Measurements from ENCODE around the gene ZNF790. TPM values are rescaled to one million over a fixed set of nuclear protein-coding genes. Genes with fewer than 3 reads are reported as not detected.

ZNF790 gene
- total RNA-seq, 1 experiment from 2014 or later = 1.2 TPM

DNA sequence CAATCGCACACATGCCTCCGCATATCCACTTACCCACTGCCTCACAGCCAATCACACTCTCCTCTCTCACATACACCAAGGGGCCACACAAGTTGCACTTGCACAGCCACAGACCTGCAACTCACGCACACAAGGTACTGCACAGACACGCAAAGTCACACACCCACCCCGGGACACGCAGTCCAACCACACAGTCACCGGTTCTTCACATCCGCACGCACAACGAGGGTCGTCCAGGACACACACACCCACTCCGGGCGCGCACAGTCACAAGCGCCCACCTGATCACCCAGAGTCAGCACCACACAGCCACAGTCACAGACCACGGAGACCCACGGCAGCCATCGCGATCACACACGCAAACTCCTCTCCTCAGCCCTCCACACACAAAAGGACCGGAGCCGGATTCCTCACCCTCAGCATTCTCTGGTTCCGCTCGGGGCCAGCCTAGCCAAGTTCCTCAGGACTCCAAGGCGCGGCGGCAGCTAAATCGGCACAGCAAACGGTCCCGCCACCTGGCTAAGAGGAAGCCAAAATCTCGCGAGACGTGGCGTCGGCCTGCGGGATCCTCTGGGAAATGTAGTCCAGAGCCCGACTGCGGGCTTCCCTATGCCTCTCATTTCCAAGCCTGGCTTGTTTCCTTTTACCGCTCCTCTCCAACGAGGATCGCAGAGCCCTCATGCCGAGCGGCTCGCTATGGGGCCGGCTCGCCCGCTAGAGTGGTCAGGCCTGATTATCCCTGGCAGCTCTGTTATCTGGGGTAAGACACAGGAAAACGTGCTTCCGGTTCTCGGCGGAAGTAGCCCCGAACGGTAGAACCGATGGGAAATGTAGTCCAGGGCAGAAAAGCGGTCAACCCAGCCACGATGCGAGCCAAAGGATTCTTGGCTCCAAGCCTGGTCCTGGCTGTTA lies 65.6 kb downstream of the ZNF790 start, which contains the start of gene ZNF850:
ZNF850 (minus strand) TSS at position 497 of the 912 bp plus-strand sequence. CDS start 10,201 bp downstream, outside the sequence.
- Histone ChIP-seq H3K9me3 (ENCODE audit: low read length) (no peaks in the 10 kb centered on the region), H3K9ac (ENCODE audit: low read length) (peak within 1 kb of the TSS; percentile 74), H3K27ac (ENCODE audit: low read length) (0 out of 2 replicates have a peak within 1 kb of the TSS, but pooled peaks have one; percentile 32), H3K4me2 (ENCODE audit: low read length) (peak within 1 kb of the TSS; percentile 92), H4K20me1 (ENCODE audit: low read length) (no peaks in the 10 kb centered on the region), H3K4me3 (ENCODE audit: low read length) (peak within 1 kb of the TSS; percentile 85), H3K9me2 (replicated peaks; ENCODE audit: low read length) (no peaks in the 10 kb centered on the region), H3K36me3 (ENCODE audit: low read depth, low read length) (no peaks in the 10 kb centered on the region; the same call in 1 of the 2 replicates), H3K27me3 (ENCODE audit: low read length) (no peaks in the 10 kb centered on the region), H3K79me2 (ENCODE audit: low read length) (no peaks in the 10 kb centered on the region; the same call in 1 of the 2 replicates), H3K4me1 (ENCODE audit: insufficient read depth, low read length) (no peaks in the 10 kb centered on the region), H3F3A (ENCODE audit: low read length, unreplicated experiment) (no peaks in the 10 kb centered on the region), H2AFZ (ENCODE audit: low read length) (peak within 1 kb of the TSS; percentile 97)
- BruUV-seq (replicated peaks) = TSS peak; percentile 83
- ATAC-seq (peak; percentile 94), DNase-seq (peak; percentile 85)
- CTCF ChIA-PET = no interaction called here
- no peak for TF ChIP-seq EZH2phosphoT487 (IDR thresholded peaks at IDR 0.05; ENCODE audit: borderline replicate concordance, low read length)
- no peak for TF ChIP-seq EZH2 (IDR thresholded peaks at IDR 0.05; ENCODE audit: low read length, unreplicated experiment)
- TF ChIP-seq, protein P1, sequence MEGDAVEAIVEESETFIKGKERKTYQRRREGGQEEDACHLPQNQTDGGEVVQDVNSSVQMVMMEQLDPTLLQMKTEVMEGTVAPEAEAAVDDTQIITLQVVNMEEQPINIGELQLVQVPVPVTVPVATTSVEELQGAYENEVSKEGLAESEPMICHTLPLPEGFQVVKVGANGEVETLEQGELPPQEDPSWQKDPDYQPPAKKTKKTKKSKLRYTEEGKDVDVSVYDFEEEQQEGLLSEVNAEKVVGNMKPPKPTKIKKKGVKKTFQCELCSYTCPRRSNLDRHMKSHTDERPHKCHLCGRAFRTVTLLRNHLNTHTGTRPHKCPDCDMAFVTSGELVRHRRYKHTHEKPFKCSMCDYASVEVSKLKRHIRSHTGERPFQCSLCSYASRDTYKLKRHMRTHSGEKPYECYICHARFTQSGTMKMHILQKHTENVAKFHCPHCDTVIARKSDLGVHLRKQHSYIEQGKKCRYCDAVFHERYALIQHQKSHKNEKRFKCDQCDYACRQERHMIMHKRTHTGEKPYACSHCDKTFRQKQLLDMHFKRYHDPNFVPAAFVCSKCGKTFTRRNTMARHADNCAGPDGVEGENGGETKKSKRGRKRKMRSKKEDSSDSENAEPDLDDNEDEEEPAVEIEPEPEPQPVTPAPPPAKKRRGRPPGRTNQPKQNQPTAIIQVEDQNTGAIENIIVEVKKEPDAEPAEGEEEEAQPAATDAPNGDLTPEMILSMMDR (conservative IDR thresholded peaks at IDR 0.05; ENCODE audit: low read depth, low read length) = no peak
- intact Hi-C loops (cut with micrococcal nuclease) = no loop called here
- POLR2A ChIA-PET (ENCODE audit: unreplicated experiment) = interaction anchor here (0.5 kb wide), 1 partner anchor 16 kb away, joined by 3 read pairs; no protein-coding TSS in a partner anchor

DNA sequence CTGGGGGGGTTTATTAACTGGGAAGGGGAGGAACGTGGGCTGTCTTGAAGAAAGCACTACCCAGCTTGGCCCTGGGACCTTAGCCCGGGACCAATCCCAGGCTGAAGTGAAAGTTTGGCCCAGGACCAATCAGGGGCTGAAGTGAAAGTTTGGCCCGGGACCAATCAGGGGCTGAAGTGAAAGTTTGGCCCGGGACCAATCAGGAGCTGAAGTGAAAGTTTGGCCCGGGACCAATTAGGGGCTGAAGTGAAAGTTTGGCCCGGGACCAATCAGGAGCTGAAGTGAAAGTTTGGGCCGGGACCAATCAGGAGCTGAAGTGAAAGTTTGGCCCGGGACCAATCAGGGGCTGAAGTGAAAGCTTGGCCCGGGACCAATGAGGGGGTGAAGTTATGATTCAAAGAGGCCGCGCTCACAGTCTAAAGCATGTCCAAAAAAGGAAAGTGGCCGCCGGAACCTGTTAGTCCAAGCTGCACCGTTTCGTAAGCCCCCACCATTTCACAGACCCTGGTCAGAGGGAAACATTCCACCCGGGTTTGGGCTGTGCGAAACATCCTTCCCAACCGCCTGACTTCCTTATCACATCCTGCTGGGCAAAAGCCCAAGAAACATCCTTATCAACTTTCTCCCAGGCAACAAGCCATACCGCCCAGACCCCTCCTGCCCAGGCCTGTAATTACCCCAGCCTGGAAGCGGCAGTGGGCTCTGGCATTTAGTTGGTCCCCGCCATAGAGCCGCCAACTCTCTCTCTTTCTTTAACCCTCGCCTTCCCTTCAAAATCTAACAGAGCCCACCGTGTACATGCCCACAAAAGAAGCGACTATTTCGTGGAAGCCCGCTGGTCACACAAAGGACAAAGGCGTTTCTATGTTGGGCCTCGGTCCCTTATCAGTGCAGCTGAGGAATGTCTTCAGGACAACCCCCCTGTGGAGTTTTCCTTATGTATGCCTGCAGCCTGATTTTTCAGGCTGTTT lies 66.6 kb downstream of the ZNF790 start:
- H3K9me2 ChIP-seq (replicated peaks; ENCODE audit: low read length) = no peaks in the 10 kb centered on the region
- ChIA-PET CTCF (no interaction called here), POLR2A (ENCODE audit: unreplicated experiment) (no interaction called here)
- no peaks in the 10 kb centered on the region for H3K4me1 ChIP-seq (ENCODE audit: insufficient read depth, low read length)
- H3K36me3 ChIP-seq (ENCODE audit: low read depth, low read length) = no peaks in the 10 kb centered on the region; the same call in 1 of the 2 replicates
- H3K4me3 ChIP-seq (ENCODE audit: low read length) = peak overlapping the region; percentile 85
- no TSS peak for BruUV-seq (replicated peaks)
- DNase-seq (peak; percentile 11), ATAC-seq (no peak)
- intact Hi-C loops (cut with micrococcal nuclease) = no loop called here
- no peak overlapping the region for H3K27ac ChIP-seq (ENCODE audit: low read length)
- no peaks in the 10 kb centered on the region for H4K20me1 ChIP-seq (ENCODE audit: low read length)
- TF ChIP-seq EZH2phosphoT487 (IDR thresholded peaks at IDR 0.05; ENCODE audit: borderline replicate concordance, low read length) = no peak
- TF ChIP-seq EZH2 (IDR thresholded peaks at IDR 0.05; ENCODE audit: low read length, unreplicated experiment) = no peak
- TF ChIP-seq, protein P1 (conservative IDR thresholded peaks at IDR 0.05; ENCODE audit: low read depth, low read length) = no peak
- peak overlapping the region; percentile 92 for H3K4me2 ChIP-seq (ENCODE audit: low read length)
- no peaks in the 10 kb centered on the region for H3F3A ChIP-seq (ENCODE audit: low read length, unreplicated experiment)
- peak overlapping the region; percentile 97 for H2AFZ ChIP-seq (ENCODE audit: low read length)
- H3K9ac ChIP-seq (ENCODE audit: low read length) = peak overlapping the region; percentile 74
- H3K79me2 ChIP-seq (ENCODE audit: low read length) = no peaks in the 10 kb centered on the region; the same call in 1 of the 2 replicates
- no peaks in the 10 kb centered on the region for H3K27me3 ChIP-seq (ENCODE audit: low read length)
- H3K9me3 ChIP-seq (ENCODE audit: low read length) = 0 out of 2 replicates have a peak, but pooled peaks cover 1% of the 10 kb centered on the region

Other genes starting within 250 kb of the ZNF790 start
- gene ZNF382, start 233.1 kb downstream of the ZNF790 start, total RNA-seq (2014; rRNA removed) = 0.75 and 0.91 TPM in 2 replicates
- gene ZNF461, start 171.6 kb downstream of the ZNF790 start, total RNA-seq (2014; rRNA removed) = 2.5 and 3.9 TPM in 2 replicates
- 3.5 and 6.5 TPM in 2 replicates for gene ZNF567, start 150.8 kb downstream of the ZNF790 start, total RNA-seq (2014; rRNA removed)
- 0.86 and 1.2 TPM in 2 replicates for gene ZNF850, start 65.6 kb downstream of the ZNF790 start, total RNA-seq (2014; rRNA removed)
- gene ZNF345, start 12.5 kb upstream of the ZNF790 start, total RNA-seq (2014; rRNA removed) = 0.66 and 1.3 TPM in 2 replicates
- gene ZNF829, start 77.9 kb upstream of the ZNF790 start, total RNA-seq (2014; rRNA removed) = not detected in 2 replicates
- gene ZNF568, start 77.9 kb upstream of the ZNF790 start, total RNA-seq (2014; rRNA removed) = not detected in 2 replicates
- gene ZNF420, start 240.0 kb upstream of the ZNF790 start, total RNA-seq (2014; rRNA removed) = 2.3 and 3.8 TPM in 2 replicates

Data from PC-3 (cell line).